Common myeloid progenitor, CD34-positive (primary cell): ENCODE results near the gene MTREX.

Source experiments
- CTCF ChIA-PET: fragments of 350-600 bp; sonication (Branson Sonifier 250); formaldehyde crosslinking; loops from one replicate; lab custom pipeline; 2021; ENCODE audit warnings: antibody characterized with exemption; lab: Charles Lee
- POLR2A ChIA-PET: fragments of 350-600 bp; sonication (Branson Sonifier 250); formaldehyde crosslinking; loops from one replicate; lab custom pipeline; 2021; ENCODE audit warnings: antibody characterized with exemption; lab: Charles Lee
- DNase-seq, 3 donors: peaks; one replicate each; pipeline versions ENCODE4 v3.0.0 to v3.0.0-alpha.2; 2013
- H3K27ac ChIP-seq, 2 experiments: 1 replicate in 1 of 2; 2 replicates in 1 of 2; pipeline ENCODE4 v1.7.0; 2013; ENCODE audit warnings: inconsistent platforms in 2 of 2, low read length in 2 of 2, mild to moderate bottlenecking in 2 of 2, low read depth in 1 of 2, moderate library complexity in 1 of 2; ENCODE audit not compliant: severe bottlenecking in 2 of 2, insufficient read depth in 1 of 2, poor library complexity in 1 of 2
- H3K27me3 ChIP-seq, 5 experiments: replicated peaks in 2 of 5; 1 replicate in 3 of 5; 2 replicates in 2 of 5; pipeline versions ENCODE4 v1.6.1 to v1.7.0; 2013; ENCODE audit warnings: low read length in 4 of 5, mild to moderate bottlenecking in 2 of 5, moderate library complexity in 2 of 5, inconsistent platforms in 1 of 5; ENCODE audit not compliant: insufficient read depth in 5 of 5, control insufficient read depth in 4 of 5
- H3K36me3 ChIP-seq, 4 experiments: 1 replicate in 2 of 4; 2 replicates in 2 of 4; pipeline versions ENCODE4 v1.6.1 to v1.7.0; 2013; ENCODE audit warnings: low read length in 3 of 4, control low read depth in 1 of 4, mild to moderate bottlenecking in 1 of 4; ENCODE audit not compliant: control insufficient read depth in 4 of 4, insufficient read depth in 4 of 4
- H3K4me1 ChIP-seq, 4 experiments: 1 replicate in 3 of 4; 2 replicates in 1 of 4; pipeline versions ENCODE4 v1.6.1 to v1.7.1; 2013; ENCODE audit warnings: low read length in 3 of 4, mild to moderate bottlenecking in 3 of 4, control low read depth in 1 of 4, inconsistent platforms in 1 of 4, moderate library complexity in 1 of 4; ENCODE audit not compliant: control insufficient read depth in 4 of 4, insufficient read depth in 4 of 4; ENCODE audit errors: control extremely low read depth in 1 of 4
- H3K4me3 ChIP-seq, 7 experiments: 1 replicate in 4 of 7; 2 replicates in 3 of 7; pipeline versions ENCODE4 v1.5.1 to v1.7.0; 2013; ENCODE audit warnings: mild to moderate bottlenecking in 7 of 7, low read length in 6 of 7, moderate library complexity in 6 of 7, inconsistent platforms in 2 of 7, low read depth in 2 of 7, control low read depth in 1 of 7; ENCODE audit not compliant: insufficient read depth in 4 of 7, control insufficient read depth in 1 of 7; ENCODE audit errors: extremely low read depth in 1 of 7
- H3K9me3 ChIP-seq, 5 experiments: 1 replicate in 4 of 5; 2 replicates in 1 of 5; pipeline versions ENCODE4 v1.6.1 to v1.7.1; 2013; ENCODE audit warnings: low read length in 4 of 5, mild to moderate bottlenecking in 2 of 5, inconsistent platforms in 1 of 5, low read depth in 1 of 5, moderate library complexity in 1 of 5; ENCODE audit not compliant: control insufficient read depth in 4 of 5, insufficient read depth in 2 of 5; ENCODE audit errors: control extremely low read depth in 1 of 5
- WGBS: methylation state at CpG from one replicate; pipeline ENCODE4 v1.1.5; 2013; ENCODE audit not compliant: insufficient coverage; 5-methylcytosine and 5-hydroxymethylcytosine counted together

The MTREX gene

GRCh38 chr5:55456216-55456895 lies 148.6 kb downstream of the MTREX start:
- CTCF ChIA-PET: interaction anchor here (0.9 kb wide), 1 partner anchor 190 kb away, joined by 3 read pairs; no protein-coding TSS in a partner anchor

DNA sequence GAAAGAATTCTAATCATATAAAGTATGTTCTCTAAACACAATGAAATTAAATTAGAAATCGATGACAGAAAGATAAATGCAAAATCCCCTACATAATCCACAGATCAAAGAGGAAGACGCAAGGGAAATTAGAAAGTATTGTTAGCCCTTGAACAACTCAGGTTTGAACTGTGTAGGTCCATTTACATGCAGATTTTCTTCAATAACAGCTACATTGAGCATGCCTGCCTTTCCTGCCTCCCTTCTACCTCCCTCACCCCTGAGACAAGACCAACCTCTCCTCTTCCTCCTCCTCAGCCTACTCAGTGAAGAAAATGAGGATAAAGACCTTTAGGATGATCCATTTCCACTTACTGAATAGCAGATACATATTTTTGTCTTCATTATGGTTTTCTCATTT lies 151.8 kb downstream of the MTREX start:
- 100% methylated on average over 1 of the region's 2 CpGs for WGBS
- no peaks in the 10 kb centered on the region for H3K36me3 ChIP-seq
- no peaks in the 10 kb centered on the region for H3K9me3 ChIP-seq
- H3K27ac ChIP-seq: no peak overlapping the region
- ChIA-PET POLR2A (no interaction called here), CTCF (no interaction called here)
- no peak for DNase-seq
- H3K4me1 ChIP-seq: no peaks in the 10 kb centered on the region
- no peak overlapping the region for H3K4me3 ChIP-seq
- no peaks in the 10 kb centered on the region for H3K27me3 ChIP-seq

More at GRCh38 chr5:55456216-55456895, 148.6 kb downstream of the MTREX start:
- 88% methylated on average over 3 of the region's 3 CpGs for WGBS
- no peaks in the 10 kb centered on the region for H3K27me3 ChIP-seq
- DNase-seq: no peak
- H3K36me3 ChIP-seq: no peaks in the 10 kb centered on the region
- no peak overlapping the region for H3K27ac ChIP-seq
- H3K4me3 ChIP-seq: no peak overlapping the region
- POLR2A ChIA-PET: no interaction called here
- no peaks in the 10 kb centered on the region for H3K9me3 ChIP-seq
- no peaks in the 10 kb centered on the region for H3K4me1 ChIP-seq

- H3K27ac ChIP-seq: no peak overlapping the region
- 100% methylated on average over 1 of the region's 3 CpGs for WGBS
- POLR2A ChIA-PET: interaction anchor here (1.7 kb wide), 1 partner anchor 18 kb away, joined by 7 read pairs; no protein-coding TSS in a partner anchor
- CTCF ChIA-PET: no interaction called here
- no peaks in the 10 kb centered on the region for H3K4me1 ChIP-seq
- DNase-seq: no peak
- H3K9me3 ChIP-seq: no peaks in the 10 kb centered on the region
- no peak overlapping the region for H3K4me3 ChIP-seq
- H3K36me3 ChIP-seq: no peaks in the 10 kb centered on the region
- H3K27me3 ChIP-seq: no peaks in the 10 kb centered on the region
Observed at GRCh38 chr5:55463613-55464012, 155.8 kb downstream of the MTREX start.

DNA sequence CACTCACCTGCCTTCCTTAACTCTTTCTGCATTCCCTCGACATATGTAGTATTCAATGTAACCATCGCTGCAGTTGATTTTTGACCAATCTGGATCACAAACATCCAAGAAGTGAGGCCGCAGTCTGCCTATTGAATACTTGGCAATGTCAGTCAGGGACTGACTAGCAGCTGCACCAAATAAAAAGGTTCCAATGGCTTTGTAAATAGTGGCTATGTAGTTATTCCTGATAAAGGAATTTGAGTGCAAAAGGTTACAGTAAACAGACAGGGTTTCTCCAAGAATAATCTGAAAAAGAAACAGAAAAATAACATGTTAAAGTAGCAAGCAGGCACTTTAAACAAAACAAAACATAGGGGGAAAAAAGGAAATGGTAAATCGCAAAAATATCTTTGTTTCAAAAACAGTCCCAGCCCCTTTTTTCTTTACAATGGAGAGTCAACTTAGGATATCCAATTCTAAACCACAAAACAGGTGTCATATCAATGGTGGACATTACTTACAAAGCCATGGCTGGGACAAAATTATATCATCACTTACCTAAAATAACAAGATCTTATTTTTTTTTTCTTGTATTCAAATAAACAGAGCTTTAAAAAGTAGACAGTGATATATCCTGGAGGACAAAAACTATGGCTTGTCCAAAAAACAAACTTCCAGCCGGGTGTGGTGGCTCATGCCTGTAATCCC lies 160.2 kb downstream of the MTREX start:
- no peaks in the 10 kb centered on the region for H3K4me1 ChIP-seq
- no peaks in the 10 kb centered on the region for H3K27me3 ChIP-seq
- 94% methylated on average over 3 of the region's 5 CpGs for WGBS
- no peak for DNase-seq
- no peak overlapping the region for H3K27ac ChIP-seq
- ChIA-PET POLR2A (no interaction called here), CTCF (no interaction called here)
- H3K36me3 ChIP-seq: no peaks in the 10 kb centered on the region
- H3K4me3 ChIP-seq: no peak overlapping the region
- no peaks in the 10 kb centered on the region for H3K9me3 ChIP-seq

DNA sequence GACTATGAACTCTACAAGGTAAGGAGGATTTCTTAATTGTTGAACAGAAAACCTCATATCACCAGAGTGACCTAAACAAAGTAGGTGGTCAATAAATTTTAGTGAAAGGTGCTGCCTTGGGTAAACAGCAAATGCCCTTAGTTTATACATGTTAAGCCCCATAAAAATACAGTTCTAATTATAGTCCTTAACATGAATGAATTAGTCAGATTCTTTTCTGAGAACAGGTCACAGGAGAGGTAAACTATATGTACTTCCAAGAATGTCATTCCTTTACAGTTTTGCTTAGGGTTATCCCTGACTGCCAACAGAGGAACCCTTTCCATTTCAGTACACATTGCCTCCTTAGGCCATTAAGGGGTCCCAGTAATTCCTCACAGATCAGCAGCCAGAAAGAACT lies 162.1 kb downstream of the MTREX start:
- CTCF ChIA-PET: no interaction called here
- POLR2A ChIA-PET: no interaction called here
- no peak for DNase-seq

DNA sequence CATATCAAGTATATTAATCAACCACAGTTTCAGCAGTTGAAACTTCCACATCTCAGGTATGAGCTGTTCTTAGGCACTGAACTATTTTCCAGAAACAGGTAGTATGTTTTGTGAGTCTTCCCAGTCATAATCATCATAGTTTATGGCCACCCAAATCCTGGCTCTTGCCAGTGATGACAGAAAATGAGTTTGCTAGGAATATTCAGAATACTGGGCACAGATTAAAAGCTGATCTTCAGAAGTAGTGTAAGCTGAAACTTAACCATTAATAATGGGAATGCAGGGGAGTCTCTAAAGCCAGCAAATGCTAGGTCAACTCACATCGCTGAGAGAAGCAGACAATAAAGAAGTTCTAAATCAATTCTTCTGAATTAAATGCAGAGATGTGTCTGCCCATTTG lies 162.5 kb downstream of the MTREX start:
- no peak overlapping the region for H3K27ac ChIP-seq
- no peaks in the 10 kb centered on the region for H3K36me3 ChIP-seq
- ChIA-PET CTCF (no interaction called here), POLR2A (no interaction called here)
- H3K9me3 ChIP-seq: no peaks in the 10 kb centered on the region
- no peak overlapping the region for H3K4me3 ChIP-seq
- 100% methylated on average over 1 of the region's 1 CpG for WGBS
- no peak for DNase-seq
- peaks cover 0 to 2% (median 0%) of the 10 kb centered on the region in 5 experiments for H3K27me3 ChIP-seq
- H3K4me1 ChIP-seq: no peaks in the 10 kb centered on the region

More for the DNA sequence above, 162.1 kb downstream of the MTREX start:
- Histone ChIP-seq H3K4me1 (no peaks in the 10 kb centered on the region), H3K9me3 (no peaks in the 10 kb centered on the region), H3K27ac (no peak overlapping the region), H3K36me3 (no peaks in the 10 kb centered on the region), H3K27me3 (peaks cover 0 to 2% (median 0%) of the 10 kb centered on the region in 5 experiments), H3K4me3 (no peak overlapping the region)

GRCh38 chr5:55471468-55471867 lies 163.7 kb downstream of the MTREX start:
- POLR2A ChIA-PET: no interaction called here

More at GRCh38 chr5:55471468-55471867, 163.7 kb downstream of the MTREX start:
- H3K9me3 ChIP-seq: no peaks in the 10 kb centered on the region
- H3K4me1 ChIP-seq: no peaks in the 10 kb centered on the region
- DNase-seq: no peak
- no peaks in the 10 kb centered on the region for H3K36me3 ChIP-seq
- H3K27me3 ChIP-seq: peaks cover 0 to 2% (median 0%) of the 10 kb centered on the region in 5 experiments
- H3K27ac ChIP-seq: no peak overlapping the region
- H3K4me3 ChIP-seq: no peak overlapping the region
- CTCF ChIA-PET: no interaction called here
- no CpG with 5 or more reads among the region's 1 CpG for WGBS
